HG03135 (cell line): ENCODE results near the gene SPAG5.

Source experiments
- ATAC-seq: cut with Tn5 transposase; IDR thresholded peaks from one replicate; pipeline ENCODE4 v1.9.1; 2021; ENCODE audit warnings: mild to moderate bottlenecking, moderate library complexity; ENCODE audit not compliant: unreplicated experiment

Gene SPAG5

DNA sequence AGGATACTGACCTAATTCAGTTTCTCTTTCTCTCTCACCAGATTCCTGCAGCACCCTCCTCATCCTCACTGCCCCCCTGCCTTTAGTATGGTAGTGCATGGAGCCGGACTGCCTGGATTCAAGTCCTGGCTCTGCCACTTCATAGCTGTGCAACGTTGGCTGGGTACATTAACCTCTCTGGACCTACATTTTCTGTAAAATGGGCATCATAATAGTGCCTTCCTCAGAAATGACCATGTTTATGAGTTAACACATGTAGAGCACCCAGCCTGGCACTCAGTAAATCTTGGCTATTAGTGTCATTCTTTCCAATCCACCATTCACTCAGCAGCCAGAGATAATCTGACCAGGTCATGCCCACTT, 53.7 kb downstream of the SPAG5 start:
- no peak for ATAC-seq

DNA sequence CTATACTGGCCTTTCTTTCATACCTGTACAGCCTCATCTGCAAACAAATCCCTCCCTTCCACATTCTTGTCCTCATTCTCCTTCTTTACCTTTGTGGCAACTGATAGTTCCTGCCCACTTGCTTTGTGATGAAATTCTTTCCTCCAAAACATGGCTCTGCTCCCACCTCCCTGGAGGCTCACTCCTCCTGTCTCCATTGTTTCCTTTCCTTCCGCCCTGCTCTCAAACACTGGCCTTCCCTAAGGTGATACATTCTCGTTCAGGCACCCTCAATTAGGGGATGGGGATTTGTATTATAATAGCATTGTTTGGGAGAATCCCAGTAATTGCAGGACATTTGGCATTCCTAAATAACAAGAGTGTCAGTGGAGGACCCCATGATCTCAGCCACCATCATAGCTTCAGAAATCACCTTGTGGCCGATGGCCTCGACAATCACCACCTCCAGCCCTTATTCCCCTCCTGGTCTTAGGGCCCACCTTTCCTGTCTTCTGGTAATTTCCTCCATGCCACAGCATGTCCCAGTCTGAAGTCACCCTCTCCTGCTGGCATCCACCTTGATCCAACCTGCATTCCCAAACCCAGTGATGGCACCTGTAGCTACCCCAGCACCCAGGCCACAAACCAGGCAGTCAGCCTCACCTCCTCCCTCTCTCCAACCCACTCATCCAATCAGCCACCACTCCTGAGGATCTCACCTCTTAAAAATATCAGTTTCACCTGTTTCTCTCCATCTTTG, 54.3 kb downstream of the SPAG5 start:
- ATAC-seq, result no peak

DNA sequence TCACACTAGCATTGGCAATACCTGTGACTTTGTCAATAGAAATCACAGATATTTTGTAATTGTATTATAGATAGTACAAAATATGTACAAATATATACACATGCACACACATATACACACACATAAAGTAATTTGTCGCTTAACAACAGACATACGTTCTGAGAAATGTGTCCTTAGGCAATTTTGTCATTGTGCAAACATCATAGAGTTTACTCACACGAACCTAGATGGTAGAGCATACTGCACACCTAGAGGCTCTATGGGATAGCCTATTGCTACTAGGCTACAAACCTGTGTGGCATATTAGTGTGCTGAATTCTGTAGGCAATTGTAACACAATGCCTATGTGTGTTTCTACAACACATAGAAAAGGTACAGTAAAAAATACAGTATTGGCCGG, 57.4 kb downstream of the SPAG5 start:
- no peak for ATAC-seq

DNA sequence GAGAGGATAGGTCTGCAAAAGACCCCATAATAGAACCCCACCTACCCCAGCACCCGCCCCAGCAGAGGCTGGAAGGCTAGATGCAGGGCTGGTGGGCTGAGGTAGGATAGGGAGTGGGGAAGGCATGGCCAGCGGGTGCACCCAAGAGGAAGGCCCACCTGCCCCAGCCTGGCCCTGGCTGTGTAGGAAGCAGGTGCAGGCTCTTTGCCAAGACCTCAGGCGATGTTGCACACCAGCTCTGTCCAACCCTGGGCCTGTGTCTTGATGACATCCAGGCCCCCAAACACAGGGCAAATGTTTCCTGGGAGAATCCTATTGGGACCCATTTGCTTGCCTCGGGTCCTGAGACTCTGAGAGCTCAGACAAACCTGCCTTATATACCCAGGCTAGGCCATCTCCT, 58.6 kb downstream of the SPAG5 start:
- no peak for ATAC-seq

DNA sequence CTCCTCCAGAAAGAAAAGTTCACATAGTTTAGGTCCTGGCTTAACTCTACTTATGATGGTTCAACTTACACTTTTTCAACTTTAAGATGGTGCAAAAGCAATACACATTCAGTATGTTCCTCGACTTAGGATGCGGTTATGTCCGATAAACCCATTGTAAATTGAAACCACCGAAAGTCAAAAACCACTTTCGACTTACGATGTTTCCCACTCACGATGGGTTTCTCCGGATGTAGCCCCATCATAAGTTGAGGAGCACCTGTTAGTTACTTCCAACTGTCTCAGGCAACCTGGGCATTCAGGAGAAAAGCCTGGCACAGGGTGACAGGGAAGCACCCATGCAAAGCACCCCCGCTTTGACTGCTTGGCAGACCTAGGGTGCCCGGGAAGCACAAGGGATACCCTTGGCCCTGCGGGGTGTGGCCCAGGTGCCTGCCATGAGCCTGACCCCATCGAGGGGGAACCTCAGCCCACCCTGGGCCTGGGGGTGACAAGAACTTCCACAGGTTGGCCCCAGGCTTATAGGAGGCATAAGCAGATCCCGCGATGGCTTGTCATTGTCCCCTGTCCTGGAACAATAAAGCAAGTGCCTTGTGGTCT, 60.4 kb downstream of the SPAG5 start:
- ATAC-seq, result no peak

DNA sequence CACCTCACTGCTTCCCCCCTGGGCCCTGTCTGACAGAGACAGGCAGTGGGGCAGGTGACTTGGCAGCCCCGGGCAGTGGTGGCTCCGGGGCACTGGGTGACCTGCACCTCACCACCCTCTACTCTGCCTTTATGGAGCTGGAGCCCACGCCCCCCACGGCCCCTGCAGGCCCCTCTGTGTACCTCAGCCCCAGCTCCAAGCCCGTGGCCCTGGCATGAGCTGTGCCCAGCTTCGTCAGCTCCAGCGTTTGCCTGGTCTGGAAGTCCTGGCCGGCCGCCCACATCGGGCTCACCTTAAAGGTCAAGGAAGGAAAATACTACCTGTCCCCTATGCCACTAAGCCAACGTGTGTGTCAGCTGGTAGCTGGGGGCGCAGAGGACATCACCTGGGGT, 61.6 kb downstream of the SPAG5 start:
- no peak for ATAC-seq

DNA sequence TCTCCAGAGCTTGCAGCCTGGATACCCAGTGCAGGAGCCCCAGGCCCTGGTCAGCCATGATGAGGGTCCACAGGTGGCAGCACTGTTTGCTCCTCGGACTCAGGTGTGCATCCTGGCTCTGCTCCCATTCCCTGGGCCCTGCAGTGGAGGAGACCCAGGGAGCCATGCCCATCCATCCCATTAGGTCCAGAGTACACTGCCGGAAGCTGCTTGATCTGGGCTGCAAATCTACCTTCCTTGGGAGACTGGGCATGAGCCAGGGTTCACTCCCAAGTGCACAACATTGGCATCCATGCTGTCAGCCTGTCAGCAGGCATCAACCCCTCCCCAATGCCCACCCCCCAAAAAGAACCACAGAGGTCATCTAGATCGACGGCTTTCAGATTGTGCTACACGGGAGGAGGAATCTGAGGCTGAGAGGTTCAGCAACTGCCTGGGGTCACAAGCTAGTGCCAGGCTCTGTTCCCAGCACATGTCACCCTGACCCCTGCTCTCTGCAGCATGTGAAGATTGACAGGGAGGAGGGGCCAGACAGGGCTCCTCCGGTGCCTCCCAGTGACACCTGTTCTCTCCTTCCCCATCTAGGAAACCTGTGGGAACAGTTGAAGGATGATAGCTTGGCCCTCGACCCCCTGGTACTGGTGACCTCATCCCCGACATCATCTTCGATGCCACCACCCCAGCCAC, 62.1 kb downstream of the SPAG5 start:
- ATAC-seq, result no peak

DNA sequence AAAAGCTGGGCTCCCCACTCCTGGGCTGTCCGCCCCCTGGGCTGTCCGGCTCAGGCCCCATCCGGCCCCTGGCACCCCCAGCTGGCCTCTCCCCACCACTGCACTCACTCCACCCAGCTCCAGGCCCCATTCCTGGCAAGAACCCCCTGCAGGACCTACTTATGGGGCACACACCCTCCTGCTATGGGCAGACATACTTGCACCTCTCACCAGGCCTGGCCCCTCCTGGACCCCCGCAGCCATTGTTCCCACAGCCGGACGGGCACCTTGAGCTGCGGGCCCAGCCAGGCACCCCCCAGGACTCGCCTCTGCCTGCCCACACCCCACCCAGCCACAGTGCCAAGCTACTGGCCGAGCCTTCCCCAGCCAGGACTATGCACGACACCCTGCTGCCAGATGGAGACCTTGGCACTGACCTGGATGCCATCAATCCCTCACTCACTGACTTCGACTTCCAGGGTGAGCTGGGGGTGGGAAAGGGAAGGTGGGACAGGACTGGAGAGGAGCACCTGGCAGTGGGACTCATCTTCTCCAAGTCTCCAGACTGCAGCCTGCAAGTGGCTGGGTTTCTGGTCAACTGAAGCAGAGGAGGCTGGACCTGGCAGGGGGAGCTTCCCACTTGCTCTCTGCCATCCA, 64.0 kb downstream of the SPAG5 start:
- no peak for ATAC-seq

DNA sequence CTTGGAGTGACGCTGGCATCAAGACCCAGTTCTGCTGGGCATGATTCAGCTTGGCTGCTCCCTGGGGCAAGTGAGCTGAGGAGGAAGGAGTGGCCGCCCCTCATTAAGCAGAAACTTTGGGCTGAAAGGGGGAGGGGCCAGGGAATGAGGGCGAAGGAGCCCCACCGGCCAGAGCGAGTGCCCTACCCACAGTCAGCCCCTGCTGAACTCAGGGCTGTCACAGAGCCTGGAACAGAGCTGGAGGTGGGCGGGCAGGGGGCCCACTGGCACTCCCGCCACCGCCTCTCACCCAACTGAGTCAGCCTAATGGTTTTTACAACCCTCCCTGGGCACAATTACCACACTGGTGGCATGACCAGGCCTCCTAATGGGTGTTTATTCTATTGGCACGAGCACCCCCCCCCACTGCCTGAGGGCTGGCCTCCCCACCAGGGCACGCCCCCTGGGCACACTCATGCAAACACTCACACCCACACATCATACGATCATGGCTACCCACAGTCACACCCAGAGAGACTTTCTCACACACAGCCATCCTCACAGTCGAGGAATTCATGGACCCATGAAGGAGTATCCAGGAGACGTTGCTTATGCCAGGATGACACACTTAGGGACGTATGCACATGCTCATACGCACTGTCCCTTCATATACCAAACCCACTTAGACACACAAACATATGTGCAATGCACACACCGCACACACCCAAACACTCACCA, 65.6 kb downstream of the SPAG5 start:
- no peak for ATAC-seq

DNA sequence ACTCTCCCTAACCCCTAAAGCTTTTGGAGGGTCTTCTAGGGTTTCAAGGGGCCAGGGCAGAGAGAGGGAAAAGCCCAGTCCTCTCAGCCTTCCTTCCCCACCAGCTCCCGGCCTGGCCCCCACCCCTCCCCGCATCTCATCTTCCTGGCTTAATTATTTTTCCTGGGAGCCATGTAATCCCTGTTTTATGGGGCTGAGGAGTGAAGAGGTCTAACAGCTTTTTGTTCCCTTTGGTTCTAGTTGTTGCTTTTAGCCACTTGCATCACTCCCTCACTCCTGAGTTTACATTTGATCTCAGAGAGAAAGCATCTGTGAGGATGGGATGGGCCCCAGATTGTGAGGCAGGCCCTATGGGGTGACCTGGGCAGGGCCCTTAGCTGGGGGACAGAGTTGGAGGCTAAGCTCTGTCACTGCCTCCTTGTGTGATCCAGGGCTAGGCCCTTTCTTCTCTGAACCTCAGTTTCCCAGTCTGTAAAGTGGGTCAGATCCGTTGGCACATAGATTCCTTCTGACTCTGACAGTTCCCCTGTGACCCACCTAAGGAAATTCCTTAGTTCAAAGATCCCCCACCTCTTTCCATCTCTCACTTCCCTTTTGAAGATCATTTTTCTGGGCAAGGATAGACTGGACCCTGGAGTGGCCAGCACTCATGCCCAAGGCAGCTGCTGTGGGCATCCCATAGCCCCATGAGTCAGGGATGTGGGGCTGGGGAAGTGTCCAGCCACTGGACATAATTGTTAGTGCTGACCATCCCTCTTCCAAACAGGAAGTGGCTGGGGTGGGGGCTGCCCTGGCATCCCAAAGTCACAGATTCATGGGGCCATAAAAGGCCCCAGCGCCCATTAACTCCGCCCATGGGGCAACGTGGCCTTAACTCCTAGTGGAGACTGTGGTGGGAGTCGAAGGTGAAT, 66.5 kb downstream of the SPAG5 start:
- ATAC-seq, result no peak

DNA sequence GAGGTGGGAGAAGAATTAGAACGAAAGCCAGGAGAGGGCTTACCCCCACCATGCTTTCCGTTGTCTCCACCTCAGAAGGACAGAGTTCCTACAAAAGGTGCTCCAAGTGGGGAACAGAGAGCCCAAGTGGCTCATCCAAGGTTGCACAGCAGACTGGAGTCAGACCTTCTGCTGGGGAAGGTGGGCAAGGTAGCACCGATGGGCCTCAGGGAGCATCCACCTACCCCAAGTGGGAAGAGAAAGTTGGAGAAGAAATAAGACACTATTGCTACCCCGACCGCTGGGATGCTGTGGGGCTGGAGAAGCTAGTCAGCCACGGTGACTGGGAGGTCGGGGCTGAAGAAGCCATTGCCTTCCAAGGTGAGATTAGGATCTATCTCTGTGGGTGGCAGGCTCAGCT, 67.9 kb downstream of the SPAG5 start:
- ATAC-seq, result no peak

DNA sequence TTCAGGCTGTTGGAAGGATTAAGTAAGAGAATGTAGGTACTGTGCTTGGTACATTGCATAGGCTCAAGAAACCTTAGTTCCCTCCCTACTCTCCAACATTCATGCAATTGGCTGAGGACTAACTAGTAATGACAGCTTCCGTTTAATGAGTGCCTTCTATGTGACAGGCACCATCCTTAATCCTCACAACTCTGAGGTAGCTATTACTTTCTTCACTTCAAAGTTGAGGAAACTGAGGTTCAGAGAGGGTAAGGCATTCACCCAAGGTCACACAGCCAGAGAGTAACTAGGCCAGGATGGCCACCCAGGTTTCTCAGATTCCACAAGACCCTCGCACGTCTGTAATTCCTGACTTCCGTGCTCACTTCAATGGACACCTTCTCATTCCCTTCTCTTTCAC, 68.6 kb downstream of the SPAG5 start:
- ATAC-seq, result no peak

DNA sequence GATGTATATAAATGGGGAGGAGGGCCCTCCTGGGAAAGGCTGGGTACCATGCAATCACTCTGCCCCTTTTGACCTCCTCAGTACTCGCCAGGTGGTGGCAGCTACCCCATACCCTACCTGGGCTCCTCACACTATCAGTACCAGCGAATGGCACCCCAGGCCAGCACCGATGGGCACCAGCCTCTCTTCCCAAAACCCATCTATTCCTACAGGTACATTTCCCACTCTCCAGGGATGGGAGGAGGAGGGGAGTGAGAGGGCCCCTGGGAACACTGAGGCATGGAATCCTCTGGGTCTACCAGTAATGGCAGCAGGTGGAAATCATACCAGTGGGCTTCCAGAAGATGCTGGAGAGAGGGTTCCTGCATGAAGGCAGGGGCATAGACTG, 69.8 kb downstream of the SPAG5 start:
- ATAC-seq, result no peak

DNA sequence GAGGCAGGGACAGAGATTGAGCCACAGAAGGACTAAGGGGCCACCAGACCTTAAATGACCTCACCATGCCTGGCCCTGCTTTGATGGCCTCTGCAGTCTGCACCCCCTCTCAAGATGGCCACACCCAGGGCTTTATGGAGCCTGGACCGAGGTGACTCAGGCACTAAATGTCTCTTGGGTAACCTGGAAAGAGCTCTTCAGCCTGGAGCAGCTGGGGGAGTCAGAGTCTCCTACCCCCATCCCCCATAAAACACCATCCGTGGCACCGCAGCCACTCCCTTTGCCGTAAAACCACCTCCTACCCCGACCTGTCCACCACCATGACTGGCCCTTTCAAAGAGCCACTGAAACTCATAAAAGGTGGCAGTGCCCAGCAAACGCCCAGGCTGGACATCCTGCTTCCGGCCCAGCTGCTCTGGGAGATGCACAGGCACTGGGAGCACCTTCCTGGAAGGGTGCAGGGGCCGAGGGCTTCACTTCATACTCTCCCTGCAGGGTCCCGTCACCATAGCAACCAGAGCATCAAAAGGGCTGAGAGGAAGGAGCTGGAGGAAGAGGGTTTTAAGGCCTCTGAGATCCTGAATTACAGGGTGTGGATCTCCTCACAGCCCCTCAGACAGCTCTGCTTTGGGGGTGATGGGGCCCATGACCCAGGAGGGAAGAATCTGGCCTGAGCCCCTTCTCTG, 70.4 kb downstream of the SPAG5 start:
- ATAC-seq, result no peak

DNA sequence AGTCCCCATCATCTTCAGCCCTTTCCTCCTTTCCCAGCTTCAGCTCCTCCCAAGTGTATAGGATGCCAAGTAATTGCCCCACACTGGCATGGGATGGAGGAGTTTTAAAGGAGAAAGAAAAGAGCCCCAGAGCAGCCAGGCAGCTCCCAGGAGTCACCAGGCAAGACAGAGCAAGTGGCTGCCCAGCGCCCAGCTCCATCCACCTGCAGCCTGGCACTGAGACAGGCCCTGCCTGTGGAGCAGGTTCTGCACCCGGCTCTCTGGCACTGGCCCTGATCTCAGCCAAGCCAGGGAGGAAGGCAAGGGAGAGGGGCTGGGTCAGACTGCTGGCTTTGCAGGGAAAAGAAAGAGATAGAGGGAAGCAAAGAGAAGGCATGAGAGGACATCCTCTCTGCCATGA, 71.0 kb downstream of the SPAG5 start:
- no peak for ATAC-seq
